PC-3 (cell line): Measurements from ENCODE around the gene EFCAB11.

Experiments
- EZH2 ChIP-seq: fragments of 300-600 bp; sonication (generic); IDR thresholded peaks from one replicate; pipeline ENCODE4 v1.6.1; 2017; ENCODE audit warnings: antibody characterized with exemption, mild to moderate bottlenecking, low read length; ENCODE audit not compliant: unreplicated experiment
- TF ChIP-seq, protein P1 (sequence below): fragments of 300-600 bp; sonication (generic); conservative IDR thresholded peaks from 2 replicates; pipeline ENCODE4 v1.5.1; 2017; ENCODE audit warnings: antibody characterized with exemption, low read depth, mild to moderate bottlenecking, low read length

DNA sequence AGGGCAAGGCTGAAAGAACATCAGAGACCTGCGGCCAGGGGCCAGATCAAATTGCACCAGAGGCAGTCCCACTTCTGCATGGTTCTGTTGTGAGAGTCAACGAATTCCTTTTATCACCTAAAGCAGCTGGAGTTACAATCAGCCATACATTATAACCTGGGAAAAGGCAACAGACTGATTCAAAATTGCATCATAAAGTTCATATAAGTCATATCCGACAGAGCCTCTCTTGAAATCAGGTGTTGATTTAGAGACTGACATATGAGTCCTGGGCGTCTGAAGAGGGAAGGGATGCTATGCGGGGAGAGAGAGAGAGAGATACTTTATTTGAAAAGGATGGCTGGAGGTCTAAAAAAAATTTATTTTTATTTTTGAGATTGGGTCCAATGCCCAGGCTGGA, 89.4 kb downstream of the EFCAB11 start:
- TF ChIP-seq, protein P1, sequence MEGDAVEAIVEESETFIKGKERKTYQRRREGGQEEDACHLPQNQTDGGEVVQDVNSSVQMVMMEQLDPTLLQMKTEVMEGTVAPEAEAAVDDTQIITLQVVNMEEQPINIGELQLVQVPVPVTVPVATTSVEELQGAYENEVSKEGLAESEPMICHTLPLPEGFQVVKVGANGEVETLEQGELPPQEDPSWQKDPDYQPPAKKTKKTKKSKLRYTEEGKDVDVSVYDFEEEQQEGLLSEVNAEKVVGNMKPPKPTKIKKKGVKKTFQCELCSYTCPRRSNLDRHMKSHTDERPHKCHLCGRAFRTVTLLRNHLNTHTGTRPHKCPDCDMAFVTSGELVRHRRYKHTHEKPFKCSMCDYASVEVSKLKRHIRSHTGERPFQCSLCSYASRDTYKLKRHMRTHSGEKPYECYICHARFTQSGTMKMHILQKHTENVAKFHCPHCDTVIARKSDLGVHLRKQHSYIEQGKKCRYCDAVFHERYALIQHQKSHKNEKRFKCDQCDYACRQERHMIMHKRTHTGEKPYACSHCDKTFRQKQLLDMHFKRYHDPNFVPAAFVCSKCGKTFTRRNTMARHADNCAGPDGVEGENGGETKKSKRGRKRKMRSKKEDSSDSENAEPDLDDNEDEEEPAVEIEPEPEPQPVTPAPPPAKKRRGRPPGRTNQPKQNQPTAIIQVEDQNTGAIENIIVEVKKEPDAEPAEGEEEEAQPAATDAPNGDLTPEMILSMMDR, result no peak
- TF ChIP-seq EZH2, result no peak
